SW480 (cell line): ENCODE data around the gene CBY2.

Experiments used
- DNase-seq: peaks from one replicate; pipeline ENCODE4 v3.0.0-alpha.2; 2016; ENCODE audit warnings: low spot score

The CBY2 gene

GRCh38 chr13:45700971-45701900 lies 884 bp upstream of the CBY2 start:
- no peak for DNase-seq

- no peak for DNase-seq
These were observed 810 bp downstream of the CBY2 start for GRCh38 chr13:45702869-45703391.

GRCh38 chr13:45704211-45704739 lies 2.2 kb downstream of the CBY2 start:
- no peak for DNase-seq

GRCh38 chr13:45704854-45705695 lies 3.0 kb downstream of the CBY2 start:
- DNase-seq: no peak

GRCh38 chr13:45705918-45706317 lies 3.8 kb downstream of the CBY2 start:
- DNase-seq: no peak

- no peak for DNase-seq
These were observed 5.5 kb downstream of the CBY2 start for GRCh38 chr13:45707516-45708100.

- DNase-seq: no peak
These were observed 9.8 kb downstream of the CBY2 start for GRCh38 chr13:45711951-45712350.

GRCh38 chr13:45713106-45713690 lies 11.1 kb downstream of the CBY2 start:
- DNase-seq: no peak

GRCh38 chr13:45713721-45714120 lies 11.6 kb downstream of the CBY2 start:
- no peak for DNase-seq

- no peak for DNase-seq
These were observed 12.1 kb downstream of the CBY2 start for GRCh38 chr13:45714170-45714569.

- DNase-seq: no peak
These were observed 13.2 kb downstream of the CBY2 start for GRCh38 chr13:45715351-45715750.

- DNase-seq: no peak
These were observed 15.2 kb downstream of the CBY2 start for GRCh38 chr13:45717349-45717748.

- DNase-seq: peak; percentile 42
These were observed 15.9 kb downstream of the CBY2 start for GRCh38 chr13:45718063-45718462.

- no peak for DNase-seq
These were observed 16.9 kb downstream of the CBY2 start for GRCh38 chr13:45718992-45719391.

- no peak for DNase-seq
These were observed 19.1 kb downstream of the CBY2 start for GRCh38 chr13:45721203-45721731.

GRCh38 chr13:45723798-45724197 lies 21.7 kb downstream of the CBY2 start:
- no peak for DNase-seq

- DNase-seq: peak; percentile 86
These were observed 26.6 kb downstream of the CBY2 start for GRCh38 chr13:45728759-45729158.

- no peak for DNase-seq
These were observed 29.3 kb downstream of the CBY2 start for GRCh38 chr13:45731455-45731854.

GRCh38 chr13:45732916-45733315 lies 30.8 kb downstream of the CBY2 start:
- DNase-seq: no peak

- no peak for DNase-seq
These were observed 31.2 kb downstream of the CBY2 start for GRCh38 chr13:45733361-45733760.

- peak; percentile 8 for DNase-seq
These were observed 35.5 kb downstream of the CBY2 start for GRCh38 chr13:45737571-45738017.
